ENCODE data around the gene HAPLN3. TPM values are rescaled to one million over a fixed set of nuclear protein-coding genes. Genes with fewer than 3 reads are reported as not detected.

The HAPLN3 gene
- total RNA-seq, 1 experiment from 2014 or later, result 8.8 TPM

DNA sequence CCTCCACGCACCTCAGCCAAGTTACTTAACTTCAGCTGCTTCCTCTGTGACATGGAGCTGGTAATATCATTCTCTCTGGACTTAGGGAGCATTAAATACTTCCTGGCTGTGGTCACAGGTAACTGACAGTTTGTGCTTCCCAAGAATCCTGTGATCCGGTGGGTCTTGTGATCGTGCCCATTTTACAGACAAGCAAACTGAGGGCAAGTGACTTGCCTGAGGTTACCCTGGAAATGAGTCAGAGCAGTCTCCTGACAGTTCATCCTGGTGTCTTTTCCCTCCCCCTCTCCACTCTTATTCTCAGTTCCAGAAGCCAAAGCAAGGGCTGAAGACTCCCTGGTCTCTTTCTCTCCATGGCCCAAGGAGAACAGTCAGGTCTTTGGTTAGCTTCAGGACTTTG, 56.2 kb downstream of the HAPLN3 start:
- BruUV-seq (replicated peaks), result no TSS peak
- no peak overlapping the region for H3K4me3 Mint-ChIP-seq (ENCODE audit: low read depth, unreplicated experiment)
- TF ChIP-seq, protein P1, sequence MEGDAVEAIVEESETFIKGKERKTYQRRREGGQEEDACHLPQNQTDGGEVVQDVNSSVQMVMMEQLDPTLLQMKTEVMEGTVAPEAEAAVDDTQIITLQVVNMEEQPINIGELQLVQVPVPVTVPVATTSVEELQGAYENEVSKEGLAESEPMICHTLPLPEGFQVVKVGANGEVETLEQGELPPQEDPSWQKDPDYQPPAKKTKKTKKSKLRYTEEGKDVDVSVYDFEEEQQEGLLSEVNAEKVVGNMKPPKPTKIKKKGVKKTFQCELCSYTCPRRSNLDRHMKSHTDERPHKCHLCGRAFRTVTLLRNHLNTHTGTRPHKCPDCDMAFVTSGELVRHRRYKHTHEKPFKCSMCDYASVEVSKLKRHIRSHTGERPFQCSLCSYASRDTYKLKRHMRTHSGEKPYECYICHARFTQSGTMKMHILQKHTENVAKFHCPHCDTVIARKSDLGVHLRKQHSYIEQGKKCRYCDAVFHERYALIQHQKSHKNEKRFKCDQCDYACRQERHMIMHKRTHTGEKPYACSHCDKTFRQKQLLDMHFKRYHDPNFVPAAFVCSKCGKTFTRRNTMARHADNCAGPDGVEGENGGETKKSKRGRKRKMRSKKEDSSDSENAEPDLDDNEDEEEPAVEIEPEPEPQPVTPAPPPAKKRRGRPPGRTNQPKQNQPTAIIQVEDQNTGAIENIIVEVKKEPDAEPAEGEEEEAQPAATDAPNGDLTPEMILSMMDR (IDR thresholded peaks at IDR 0.05; ENCODE audit: unreplicated experiment), result no peak
- intact Hi-C loops (cut with micrococcal nuclease; ENCODE audit: unreplicated experiment), result no loop called here
- no peak for DNase-seq
- peaks cover 63% of the 10 kb centered on the region for H3K27me3 Mint-ChIP-seq (ENCODE audit: unreplicated experiment)
- CTCF ChIA-PET, result no interaction called here
- H3K27ac Mint-ChIP-seq (ENCODE audit: unreplicated experiment), result no peak overlapping the region
- H3K4me1 Mint-ChIP-seq (ENCODE audit: low read depth, unreplicated experiment), result no peaks in the 10 kb centered on the region
- no peaks in the 10 kb centered on the region for H3K36me3 Mint-ChIP-seq (ENCODE audit: insufficient read depth, unreplicated experiment)
- H3K9me3 Mint-ChIP-seq (ENCODE audit: low read depth, unreplicated experiment), result no peaks in the 10 kb centered on the region

DNA sequence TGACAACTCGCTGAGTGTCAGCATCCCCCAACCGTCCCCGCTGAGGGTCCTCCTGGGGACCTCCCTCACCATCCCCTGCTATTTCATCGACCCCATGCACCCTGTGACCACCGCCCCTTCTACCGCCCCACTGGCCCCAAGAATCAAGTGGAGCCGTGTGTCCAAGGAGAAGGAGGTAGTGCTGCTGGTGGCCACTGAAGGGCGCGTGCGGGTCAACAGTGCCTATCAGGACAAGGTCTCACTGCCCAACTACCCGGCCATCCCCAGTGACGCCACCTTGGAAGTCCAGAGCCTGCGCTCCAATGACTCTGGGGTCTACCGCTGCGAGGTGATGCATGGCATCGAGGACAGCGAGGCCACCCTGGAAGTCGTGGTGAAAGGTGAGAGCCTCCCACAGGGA, 56.7 kb downstream of the HAPLN3 start:
- TF ChIP-seq, protein P1 (IDR thresholded peaks at IDR 0.05; ENCODE audit: unreplicated experiment), result no peak
- DNase-seq, result no peak
- H3K4me1 Mint-ChIP-seq (ENCODE audit: low read depth, unreplicated experiment), result no peaks in the 10 kb centered on the region
- no peaks in the 10 kb centered on the region for H3K9me3 Mint-ChIP-seq (ENCODE audit: low read depth, unreplicated experiment)
- intact Hi-C loops (cut with micrococcal nuclease; ENCODE audit: unreplicated experiment), result no loop called here
- no TSS peak for BruUV-seq (replicated peaks)
- H3K4me3 Mint-ChIP-seq (ENCODE audit: low read depth, unreplicated experiment), result no peak overlapping the region
- CTCF ChIA-PET, result no interaction called here
- peaks cover 63% of the 10 kb centered on the region for H3K27me3 Mint-ChIP-seq (ENCODE audit: unreplicated experiment)
- H3K27ac Mint-ChIP-seq (ENCODE audit: unreplicated experiment), result no peak overlapping the region
- no peaks in the 10 kb centered on the region for H3K36me3 Mint-ChIP-seq (ENCODE audit: insufficient read depth, unreplicated experiment)

DNA sequence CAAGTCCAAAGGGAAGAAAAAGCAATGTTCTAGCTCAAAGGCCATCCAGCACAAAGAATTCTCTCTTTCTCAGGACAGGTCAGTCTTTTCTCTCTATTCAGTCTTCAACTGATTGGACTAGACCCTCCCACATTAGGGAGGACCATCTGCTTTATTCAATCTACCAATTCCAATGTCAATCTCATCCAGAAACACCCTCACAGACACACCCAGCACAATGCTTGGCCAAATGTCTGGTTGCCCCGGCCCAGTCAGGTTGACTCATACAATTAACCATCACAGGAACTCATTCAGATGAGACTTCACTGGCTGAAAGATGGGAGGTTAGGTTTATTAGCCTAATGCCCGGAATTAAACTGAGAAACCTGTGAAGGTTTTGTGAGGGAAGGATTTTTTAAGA, 59.7 kb downstream of the HAPLN3 start:
- TF ChIP-seq, protein P1 (IDR thresholded peaks at IDR 0.05; ENCODE audit: unreplicated experiment), result no peak

DNA sequence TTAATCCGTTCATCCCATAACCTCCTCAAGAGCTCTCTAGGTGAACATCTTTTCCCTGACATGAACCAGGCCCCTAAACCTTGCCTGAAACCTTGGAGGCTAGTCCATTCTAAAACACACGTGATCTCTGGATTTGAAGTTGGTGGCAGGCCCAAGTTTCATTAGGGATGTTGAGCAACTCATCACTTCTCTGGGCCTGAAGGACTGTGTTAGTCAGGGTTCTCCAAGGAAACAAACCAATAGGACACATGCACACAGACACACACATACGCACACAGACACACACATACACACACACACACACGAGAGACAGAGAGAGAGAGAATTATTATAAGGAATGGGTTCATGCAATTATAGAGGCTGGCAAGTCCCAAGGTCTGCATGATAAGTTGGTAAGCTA, 60.2 kb downstream of the HAPLN3 start:
- intact Hi-C loops (cut with micrococcal nuclease; ENCODE audit: unreplicated experiment), result no loop called here
- no TSS peak for BruUV-seq (replicated peaks)
- no peaks in the 10 kb centered on the region for H3K4me1 Mint-ChIP-seq (ENCODE audit: low read depth, unreplicated experiment)

More for the DNA sequence above, 59.7 kb downstream of the HAPLN3 start:
- intact Hi-C loops (cut with micrococcal nuclease; ENCODE audit: unreplicated experiment), result no loop called here
- CTCF ChIA-PET, result no interaction called here
- Mint-ChIP-seq H3K9me3 (ENCODE audit: low read depth, unreplicated experiment) (no peaks in the 10 kb centered on the region), H3K4me3 (ENCODE audit: low read depth, unreplicated experiment) (no peak overlapping the region), H3K27me3 (ENCODE audit: unreplicated experiment) (peaks cover 60% of the 10 kb centered on the region), H3K4me1 (ENCODE audit: low read depth, unreplicated experiment) (no peaks in the 10 kb centered on the region), H3K36me3 (ENCODE audit: insufficient read depth, unreplicated experiment) (no peaks in the 10 kb centered on the region), H3K27ac (ENCODE audit: unreplicated experiment) (no peak overlapping the region)
- no peak for DNase-seq
- BruUV-seq (replicated peaks), result no TSS peak

More for the DNA sequence above, 60.2 kb downstream of the HAPLN3 start:
- TF ChIP-seq, protein P1 (IDR thresholded peaks at IDR 0.05; ENCODE audit: unreplicated experiment), result no peak
- H3K9me3 Mint-ChIP-seq (ENCODE audit: low read depth, unreplicated experiment), result no peaks in the 10 kb centered on the region
- no peak for DNase-seq
- no peak overlapping the region for H3K27ac Mint-ChIP-seq (ENCODE audit: unreplicated experiment)
- CTCF ChIA-PET, result no interaction called here
- peaks cover 54% of the 10 kb centered on the region for H3K27me3 Mint-ChIP-seq (ENCODE audit: unreplicated experiment)
- no peak overlapping the region for H3K4me3 Mint-ChIP-seq (ENCODE audit: low read depth, unreplicated experiment)
- no peaks in the 10 kb centered on the region for H3K36me3 Mint-ChIP-seq (ENCODE audit: insufficient read depth, unreplicated experiment)
